HCT116 (cell line): ENCODE measurements around the gene IL1B. TPM values are rescaled to one million over a fixed set of nuclear protein-coding genes. Genes with fewer than 3 reads are reported as not detected.

ENCODE experiments used
- ATAC-seq: fragments of 200-7000 bp; cut with Tn5 transposase; 2 replicates; pipeline ENCODE4 v1.9.1; 2020; ENCODE audit warnings: mild to moderate bottlenecking, moderate library complexity
- BruUV-seq: library from RNA; stranded (reverse); fragments of 400-500 nt; replicated peaks from 2 replicates; lab custom pipeline; 2021; lab: Mats Ljungman, UMichigan
- CTCF ChIA-PET: fragments of 300-600 bp; sonication (Branson Sonifier 250); formaldehyde crosslinking; loops from one replicate; lab custom pipeline; 2021; ENCODE audit warnings: antibody characterized with exemption; lab: Charles Lee
- POLR2A ChIA-PET: fragments of 300-600, 350-600 bp; sonication (Branson Sonifier 250); formaldehyde crosslinking; loops from one replicate; lab custom pipeline; 2021; ENCODE audit warnings: antibody characterized with exemption; lab: Charles Lee
- RAD21 ChIA-PET, 2 experiments: fragments of 300-600 bp; sonication (Branson Sonifier 250); formaldehyde crosslinking; loops; one replicate each; lab custom pipeline; 2023; ENCODE audit warnings: low total read pairs in 2 of 2; ENCODE audit not compliant: uncharacterized antibody in 2 of 2, unreplicated experiment in 2 of 2, low non-redundant PET in 1 of 2; lab: Charles Lee
- DNase-seq: peaks from one replicate; pipeline ENCODE4 v3.0.0-alpha.2; 2010; ENCODE audit warnings: low read depth, low spot score
- H2AFZ ChIP-seq: fragments of 200-600 bp; shearing (Covaris generic), sonication (generic); 2 replicates; pipeline ENCODE4 v1.6.1; 2017; ENCODE audit warnings: low read depth, mixed run types, mixed read lengths, antibody characterized with exemption, low read length; ENCODE audit not compliant: poor library complexity, severe bottlenecking
- H3K27ac ChIP-seq: 2 replicates; pipeline ENCODE4 v1.5.1; 2012; ENCODE audit warnings: low read depth, low read length
- H3K27me3 ChIP-seq: fragments of 200-600 bp; sonication (generic); 2 replicates; pipeline ENCODE4 v1.6.1; 2016; ENCODE audit warnings: mixed run types, low read length, mixed read lengths; ENCODE audit not compliant: insufficient read depth
- H3K36me3 ChIP-seq, 2 experiments: fragments of 200-500 bp in 1 of 2; fragments of 200-600 bp in 1 of 2; sonication (Bioruptor generic) in 1 of 2; sonication (generic) in 1 of 2; 2 replicates each; pipeline versions ENCODE4 v1.5.1 to v1.6.1; 2014 to 2016; ENCODE audit warnings: low read length in 2 of 2, inconsistent platforms in 1 of 2, mixed read lengths in 1 of 2, mixed run types in 1 of 2; ENCODE audit not compliant: insufficient read depth in 2 of 2, control insufficient read depth in 1 of 2
- H3K4me1 ChIP-seq, 2 experiments: fragments of 200-600 bp in 1 of 2; sonication (generic) in 1 of 2; 2 replicates each; pipeline versions ENCODE4 v1.5.1 to v1.6.1; 2012 to 2017; ENCODE audit warnings: low read length in 2 of 2, inconsistent platforms in 1 of 2, mild to moderate bottlenecking in 1 of 2, mixed read lengths in 1 of 2, mixed run types in 1 of 2, moderate library complexity in 1 of 2; ENCODE audit not compliant: insufficient read depth in 2 of 2, control insufficient read depth in 1 of 2
- H3K4me2 ChIP-seq: fragments of 200-600 bp; sonication (generic); 2 replicates; pipeline ENCODE4 v1.6.1; 2017; ENCODE audit warnings: mixed run types, low read length, mixed read lengths
- H3K4me3 ChIP-seq, 2 experiments: fragments of 200-600 bp in 1 of 2; sonication (generic) in 1 of 2; replicated peaks in 1 of 2; 2 replicates each; pipeline ENCODE4 v1.5.1; 2011 to 2016; ENCODE audit warnings: low read length in 2 of 2, control low read depth in 1 of 2, low read depth in 1 of 2, mild to moderate bottlenecking in 1 of 2, mixed read lengths in 1 of 2, mixed run types in 1 of 2
- H3K79me2 ChIP-seq: fragments of 200-600 bp; sonication (generic); 2 replicates; pipeline ENCODE4 v1.6.1; 2017; ENCODE audit warnings: mild to moderate bottlenecking, mixed run types, low read length, moderate library complexity, mixed read lengths; ENCODE audit not compliant: insufficient read depth
- H3K9ac ChIP-seq: fragments of 200-600 bp; sonication (generic); 2 replicates; pipeline ENCODE4 v1.6.1; 2016; ENCODE audit warnings: low read length, mixed read lengths
- H3K9me2 ChIP-seq: fragments of 200-600 bp; sonication (generic), shearing (Covaris generic); 2 replicates; pipeline ENCODE4 v1.6.1; 2017; ENCODE audit warnings: mixed run types, mild to moderate bottlenecking, moderate library complexity; ENCODE audit not compliant: insufficient read depth
- H3K9me3 ChIP-seq, 2 experiments: fragments of 200-500 bp in 1 of 2; fragments of 200-600 bp in 1 of 2; sonication (Bioruptor generic) in 1 of 2; sonication (generic) in 1 of 2; 2 replicates each; pipeline ENCODE4 v1.6.1; 2014 to 2017; ENCODE audit warnings: low read length in 2 of 2, mixed read lengths in 2 of 2, inconsistent platforms in 1 of 2, low read depth in 1 of 2, mild to moderate bottlenecking in 1 of 2, mixed run types in 1 of 2, moderate library complexity in 1 of 2; ENCODE audit not compliant: control insufficient read depth in 1 of 2, insufficient read depth in 1 of 2
- H4K20me1 ChIP-seq: fragments of 200-600 bp; sonication (generic), shearing (Covaris generic); 2 replicates; pipeline ENCODE4 v1.6.1; 2017; ENCODE audit warnings: mixed run types, mild to moderate bottlenecking, moderate library complexity; ENCODE audit not compliant: insufficient read depth
- CEBPB ChIP-seq: IDR thresholded peaks from 2 replicates; pipeline ENCODE4 v1.6.1; 2012; ENCODE audit warnings: low read depth
- ELF1 ChIP-seq: IDR thresholded peaks from 2 replicates; pipeline ENCODE4 v1.6.1; 2012; ENCODE audit warnings: low read depth, borderline replicate concordance
- POLR2AphosphoS5 ChIP-seq: IDR thresholded peaks from 2 replicates; pipeline ENCODE4 v1.6.1; 2011; ENCODE audit warnings: mild to moderate bottlenecking, low read depth, low read length, moderate library complexity
- RAD21 ChIP-seq: IDR thresholded peaks from 2 replicates; pipeline ENCODE4 v1.6.1; 2012; ENCODE audit warnings: low read depth, mild to moderate bottlenecking
- SP1 ChIP-seq: IDR thresholded peaks from 2 replicates; pipeline ENCODE4 v1.6.1; 2012; ENCODE audit warnings: low read depth
- SRF ChIP-seq: IDR thresholded peaks from 2 replicates; pipeline ENCODE4 v1.6.1; 2012; ENCODE audit warnings: low read depth
- TCF7L2 ChIP-seq: IDR thresholded peaks from 2 replicates; pipeline ENCODE4 v1.7.0; 2011; ENCODE audit warnings: borderline replicate concordance, inconsistent platforms; ENCODE audit not compliant: insufficient read depth, insufficient read length; ENCODE audit errors: extremely low read depth
- YY1 ChIP-seq: IDR thresholded peaks from 2 replicates; pipeline ENCODE4 v1.6.1; 2011; ENCODE audit warnings: low read length, low read depth, moderate library complexity, mild to moderate bottlenecking; ENCODE audit not compliant: insufficient replicate concordance; ENCODE audit errors: extremely low read depth
- ZFX ChIP-seq: fragments of 450-650 bp; IDR thresholded peaks from 2 replicates; pipeline ENCODE4 v1.6.1; 2017
- ZNF274 ChIP-seq: fragments of 200-500 bp; sonication (Bioruptor generic); IDR thresholded peaks from 2 replicates; pipeline ENCODE4 v1.6.1; 2014; ENCODE audit warnings: mild to moderate bottlenecking, low read depth, low read length, inconsistent platforms
- intact Hi-C: fragments of 100-400 bp; cut with micrococcal nuclease; formaldehyde crosslinking; loops from 2 replicates; pipeline ENCODE4 v1.10.0; 2022
- total RNA-seq: library from RNA; stranded (reverse); gene quantifications from one replicate; pipeline ENCODE4 v1.2.1, GENCODE V29; 2021; ENCODE audit not compliant: unreplicated experiment

Gene IL1B
- total RNA-seq, 1 experiment from 2014 or later, result not detected

DNA sequence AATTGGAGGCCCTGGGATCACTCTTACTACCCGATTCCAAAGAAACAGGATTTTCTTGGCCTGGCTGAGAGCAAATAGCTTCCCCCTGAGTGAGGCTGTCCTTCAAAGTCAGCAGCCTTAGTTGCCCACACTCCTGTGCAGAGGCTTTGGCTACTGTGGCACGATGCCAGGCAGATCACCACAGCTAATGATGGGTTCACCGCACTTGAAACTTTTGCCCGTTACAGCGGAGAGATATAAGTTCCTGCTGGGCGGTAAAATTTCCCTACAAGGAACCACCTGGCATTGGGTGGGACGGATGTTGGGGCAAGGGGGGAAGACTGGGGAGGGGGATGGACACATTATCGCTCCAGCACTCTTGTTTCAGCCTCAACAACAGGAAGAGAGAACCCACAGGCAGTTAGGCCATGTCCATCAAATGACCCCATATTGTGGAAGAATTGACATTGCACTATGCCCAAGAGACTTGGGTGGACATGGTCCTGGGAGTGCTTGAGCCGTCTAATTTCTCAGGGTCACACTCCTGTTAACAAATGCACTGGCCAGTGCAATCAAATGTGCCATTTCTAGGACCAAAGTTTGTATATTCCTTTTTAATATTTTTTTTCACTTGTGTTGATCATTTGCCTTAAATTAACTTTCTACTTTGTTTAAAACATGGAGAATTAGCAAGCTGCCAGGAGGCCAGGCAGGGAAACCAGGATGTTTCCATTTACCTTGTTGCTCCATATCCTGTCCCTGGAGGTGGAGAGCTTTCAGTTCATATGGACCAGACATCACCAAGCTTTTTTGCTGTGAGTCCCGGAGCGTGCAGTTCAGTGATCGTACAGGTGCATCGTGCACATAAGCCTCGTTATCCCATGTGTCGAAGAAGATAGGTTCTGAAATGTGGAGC lies 4.4 kb downstream of the IL1B start:
- BruUV-seq, result no TSS peak
- no peaks in the 10 kb centered on the region for H3K36me3 ChIP-seq
- ATAC-seq, result no peak

DNA sequence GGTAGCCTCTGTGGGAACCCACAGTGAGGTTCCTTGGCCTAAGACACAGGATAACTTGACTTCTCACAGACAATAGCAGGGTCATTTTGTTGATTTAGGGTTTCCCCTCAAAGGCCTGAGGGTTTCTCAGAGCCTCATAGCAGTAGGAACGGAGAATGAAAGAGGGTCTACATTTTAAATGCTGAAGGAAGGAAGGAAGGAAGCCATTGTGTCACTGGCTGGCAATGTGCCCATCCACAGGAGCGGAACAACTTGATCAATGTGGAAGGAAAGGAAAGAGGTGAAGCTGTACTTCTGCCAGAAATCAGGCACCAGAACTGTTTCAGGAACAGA lies 5.1 kb downstream of the IL1B start:
- Histone ChIP-seq H3K9ac (no peak overlapping the region), H3K9me3 (no peaks in the 10 kb centered on the region), H3K79me2 (no peaks in the 10 kb centered on the region), H3K4me1 (peaks cover 12% of the 10 kb centered on the region in 2 experiments), H3K27me3 (peaks cover 6% of the 10 kb centered on the region; the same call in 1 of the 2 replicates), H3K36me3 (no peaks in the 10 kb centered on the region), H3K9me2 (no peaks in the 10 kb centered on the region), H4K20me1 (no peaks in the 10 kb centered on the region), H3K27ac (no peak overlapping the region), H3K4me3 (no peak overlapping the region), H2AFZ (no peak overlapping the region), H3K4me2 (no peak overlapping the region)
- intact Hi-C loops, result no loop called here
- ATAC-seq (no peak), DNase-seq (no peak)
- ChIA-PET POLR2A (no interaction called here), CTCF (no interaction called here), RAD21 (no interaction called here)
- TF ChIP-seq TCF7L2 (no peak), ZFX (no peak), SP1 (no peak), ZNF274 (no peak), ELF1 (no peak), POLR2AphosphoS5 (no peak), SRF (no peak)
- BruUV-seq, result no TSS peak

More for the DNA sequence above, 4.4 kb downstream of the IL1B start:
- DNase-seq, result no peak
- no peak overlapping the region for H3K27ac ChIP-seq
- no peaks in the 10 kb centered on the region for H4K20me1 ChIP-seq
- no peak for TF ChIP-seq RAD21
- no peak for TF ChIP-seq CEBPB
- TF ChIP-seq SP1, result no peak
- TF ChIP-seq YY1, result no peak
- ChIA-PET POLR2A (no interaction called here), CTCF (no interaction called here), RAD21 (no interaction called here)
- H3K4me2 ChIP-seq, result no peak overlapping the region
- intact Hi-C loops, result no loop called here
- peaks cover 6% of the 10 kb centered on the region; the same call in 1 of the 2 replicates for H3K27me3 ChIP-seq
- no peak overlapping the region for H3K4me3 ChIP-seq
- H3K4me1 ChIP-seq, result peaks cover 12% of the 10 kb centered on the region in 2 experiments
- H3K9me2 ChIP-seq, result no peaks in the 10 kb centered on the region
- no peaks in the 10 kb centered on the region for H3K79me2 ChIP-seq
- H3K9ac ChIP-seq, result no peak overlapping the region
- H3K9me3 ChIP-seq, result no peaks in the 10 kb centered on the region
- H2AFZ ChIP-seq, result no peak overlapping the region
